NB4 (cell line): ENCODE measurements around the gene ARL6IP6.

ENCODE experiments used
- DNase-seq: peaks from one replicate; pipeline ENCODE4 v3.0.0; 2010; ENCODE audit warnings: low read depth
- H3K4me3 ChIP-seq: one replicate; pipeline ENCODE4 v1.5.1; 2011; ENCODE audit warnings: mild to moderate bottlenecking, low read depth, low read length, moderate library complexity
- CTCF ChIP-seq: IDR thresholded peaks from one replicate; pipeline ENCODE4 v1.5.1; 2012; ENCODE audit warnings: low read depth, low read length
- MAX ChIP-seq: IDR thresholded peaks from 2 replicates; pipeline ENCODE4 v1.6.1; 2011; ENCODE audit warnings: low read depth, low read length
- MYC ChIP-seq: IDR thresholded peaks from 2 replicates; pipeline ENCODE4 v1.6.1; 2011; ENCODE audit warnings: low read depth, low read length
- POLR2A ChIP-seq: IDR thresholded peaks from 2 replicates; pipeline ENCODE4 v1.6.1; 2011; ENCODE audit warnings: mild to moderate bottlenecking; ENCODE audit not compliant: insufficient read length; ENCODE audit errors: extremely low read depth

ARL6IP6 gene

GRCh38 chr2:152701198-152701597, 17.2 kb upstream of the ARL6IP6 start:
- TF ChIP-seq CTCF = no peak
- no peak for TF ChIP-seq MAX
- no peak for TF ChIP-seq POLR2A
- DNase-seq = no peak

GRCh38 chr2:152706477-152707021, 11.9 kb upstream of the ARL6IP6 start:
- no peak for DNase-seq
- no peak for TF ChIP-seq POLR2A
- TF ChIP-seq CTCF = no peak
- no peak for TF ChIP-seq MYC
- TF ChIP-seq MAX = no peak
- H3K4me3 ChIP-seq = no peak overlapping the region

More at GRCh38 chr2:152701198-152701597, 17.2 kb upstream of the ARL6IP6 start:
- H3K4me3 ChIP-seq = no peak overlapping the region

- TF ChIP-seq CTCF (no peak), POLR2A (no peak), MYC (no peak), MAX (no peak)
- no peak overlapping the region for H3K4me3 ChIP-seq
- no peak for DNase-seq
Observed at GRCh38 chr2:152708742-152709141, 9.7 kb upstream of the ARL6IP6 start.

- no peak for DNase-seq
- no peak for TF ChIP-seq POLR2A
- TF ChIP-seq MYC = no peak
- no peak for TF ChIP-seq MAX
- no peak for TF ChIP-seq CTCF
- H3K4me3 ChIP-seq = no peak overlapping the region
Observed at GRCh38 chr2:152710713-152711112, 7.7 kb upstream of the ARL6IP6 start.

- no peak for TF ChIP-seq MYC
- TF ChIP-seq CTCF = no peak
- TF ChIP-seq POLR2A = no peak
- no peak for TF ChIP-seq MAX
- peak overlapping the region; percentile 96 for H3K4me3 ChIP-seq
- DNase-seq = no peak
Observed at GRCh38 chr2:152715112-152715511, 3.3 kb upstream of the ARL6IP6 start.
